NCI-H2107 (cell line): Measurements from ENCODE around the gene ADIPOR2.
A peak's percentile ranks its signal among the peaks of the same experiment; 100 is the strongest.

Source experiments
- DNase-seq: peaks from one replicate; lab custom pipeline; 2025; lab: John Stamatoyannopoulos, UW

Gene ADIPOR2

DNA sequence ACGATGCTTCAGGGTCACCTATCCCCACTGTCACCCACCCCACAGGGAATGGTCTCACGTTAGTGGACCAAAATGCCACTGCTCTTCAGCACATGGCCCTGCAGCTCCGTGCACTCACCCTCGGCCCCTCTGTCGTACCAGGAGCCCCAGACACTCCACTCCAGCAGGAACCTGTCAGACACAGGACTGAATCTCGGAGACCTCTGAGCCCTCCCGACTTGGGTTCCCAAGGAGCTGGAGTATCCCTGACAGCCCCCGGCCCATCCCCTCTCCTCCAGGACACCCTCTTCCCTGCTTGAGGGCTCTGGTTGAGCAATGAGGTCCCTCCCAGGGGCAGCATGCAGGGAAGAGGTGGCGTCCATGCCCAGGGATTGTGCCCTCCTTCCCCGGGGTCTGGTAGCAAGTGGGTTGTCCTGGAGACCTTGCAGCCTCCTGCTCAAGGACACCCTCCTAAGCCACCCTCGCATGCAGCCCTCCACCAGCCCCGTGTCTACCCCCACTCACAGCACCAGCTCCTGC, 109.1 kb downstream of the ADIPOR2 start:
- no peak for DNase-seq

DNA sequence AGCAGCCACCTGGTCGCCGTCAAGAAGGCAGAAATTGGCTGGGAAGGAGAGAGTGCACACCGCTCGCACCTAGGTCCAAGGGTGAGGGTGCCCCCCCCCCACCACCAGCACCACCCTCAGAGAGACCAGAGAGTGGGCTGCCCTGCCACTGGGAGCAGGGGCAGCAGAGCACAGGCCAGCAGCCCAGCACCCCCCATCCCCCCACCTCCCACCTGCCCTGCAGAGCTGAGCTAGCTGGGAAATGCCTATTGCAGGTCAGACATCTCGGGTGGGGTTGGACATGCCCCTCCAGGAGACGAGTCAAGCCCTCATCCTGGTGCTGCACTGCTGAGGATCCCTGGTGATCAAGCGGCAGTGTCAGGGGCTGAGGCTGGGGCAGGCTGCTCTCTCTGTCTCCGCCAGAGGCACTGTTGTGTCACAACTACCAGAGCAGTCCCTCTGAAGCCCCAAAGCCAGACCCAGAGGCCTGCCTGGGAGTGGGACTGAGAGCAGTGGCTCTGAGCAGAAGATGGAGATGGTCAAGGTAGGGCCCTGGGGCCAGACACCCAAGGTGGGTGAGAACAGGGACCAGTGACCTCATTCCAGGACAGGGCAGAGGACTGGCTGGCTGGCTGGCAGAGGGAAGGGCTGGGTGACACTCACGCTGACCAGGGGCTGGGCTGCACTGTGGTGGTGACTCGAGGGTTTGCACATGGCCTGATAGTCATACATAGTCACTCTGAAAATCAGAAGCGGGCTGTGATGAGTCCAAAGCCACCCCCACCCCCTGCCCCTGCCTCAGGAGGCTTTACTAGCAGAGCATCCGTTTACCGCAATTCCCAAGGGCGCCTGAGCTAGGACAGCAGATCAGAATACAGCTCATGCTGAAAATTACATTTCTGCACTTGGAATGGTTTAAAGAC, 109.8 kb downstream of the ADIPOR2 start:
- peak; percentile 17 for DNase-seq

DNA sequence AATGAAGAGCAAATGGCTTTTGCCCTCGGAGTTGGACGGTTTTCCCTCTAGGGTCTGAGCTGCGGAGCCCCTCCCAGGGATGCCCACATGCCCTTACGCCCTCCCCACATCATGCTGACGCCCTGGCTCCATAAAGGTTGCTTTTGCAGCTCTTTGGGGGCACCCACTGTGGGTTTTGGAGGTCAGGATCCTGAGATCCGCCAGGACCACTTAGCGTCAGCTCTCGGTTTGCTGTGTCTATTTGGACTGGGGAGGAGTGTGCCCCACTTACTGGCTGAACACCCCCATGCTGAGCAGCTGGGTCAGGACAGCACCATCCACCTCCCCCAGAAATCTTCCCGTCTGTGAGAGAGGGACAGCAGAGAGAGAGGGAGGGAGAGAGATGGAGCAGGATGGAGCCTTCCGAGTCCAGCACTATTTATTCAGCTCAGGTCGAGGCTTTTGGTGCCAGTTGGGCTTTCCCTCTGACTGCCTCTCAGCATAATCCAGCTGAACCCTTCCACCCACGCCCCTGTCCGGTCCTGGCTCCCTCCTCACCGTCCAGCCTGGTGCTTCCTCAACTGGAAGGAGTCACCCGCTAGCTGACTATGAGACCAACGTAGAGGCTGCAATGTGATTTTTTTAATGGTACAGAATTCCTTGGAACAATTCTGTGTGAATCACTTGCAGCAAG, 110.6 kb downstream of the ADIPOR2 start:
- DNase-seq: no peak

DNA sequence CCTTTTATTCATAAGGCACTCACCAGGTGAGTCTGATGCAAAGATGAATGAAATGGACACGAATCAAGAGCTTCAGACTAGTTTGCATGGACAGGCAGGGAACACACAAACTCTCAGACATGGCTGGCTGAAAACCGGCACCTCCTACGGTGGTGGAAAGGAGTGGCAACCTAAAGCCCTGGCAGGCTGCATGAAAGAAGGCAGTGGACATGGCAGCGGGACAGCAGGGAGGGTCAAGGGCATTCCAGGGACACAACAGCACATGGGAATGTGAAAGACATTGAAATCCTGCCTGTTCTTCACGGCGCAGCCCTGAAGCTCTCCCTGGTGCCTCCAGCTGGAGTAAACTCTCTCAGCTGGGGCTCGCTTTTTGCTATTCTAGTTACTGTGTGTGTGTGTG, 112.9 kb downstream of the ADIPOR2 start:
- DNase-seq: no peak

DNA sequence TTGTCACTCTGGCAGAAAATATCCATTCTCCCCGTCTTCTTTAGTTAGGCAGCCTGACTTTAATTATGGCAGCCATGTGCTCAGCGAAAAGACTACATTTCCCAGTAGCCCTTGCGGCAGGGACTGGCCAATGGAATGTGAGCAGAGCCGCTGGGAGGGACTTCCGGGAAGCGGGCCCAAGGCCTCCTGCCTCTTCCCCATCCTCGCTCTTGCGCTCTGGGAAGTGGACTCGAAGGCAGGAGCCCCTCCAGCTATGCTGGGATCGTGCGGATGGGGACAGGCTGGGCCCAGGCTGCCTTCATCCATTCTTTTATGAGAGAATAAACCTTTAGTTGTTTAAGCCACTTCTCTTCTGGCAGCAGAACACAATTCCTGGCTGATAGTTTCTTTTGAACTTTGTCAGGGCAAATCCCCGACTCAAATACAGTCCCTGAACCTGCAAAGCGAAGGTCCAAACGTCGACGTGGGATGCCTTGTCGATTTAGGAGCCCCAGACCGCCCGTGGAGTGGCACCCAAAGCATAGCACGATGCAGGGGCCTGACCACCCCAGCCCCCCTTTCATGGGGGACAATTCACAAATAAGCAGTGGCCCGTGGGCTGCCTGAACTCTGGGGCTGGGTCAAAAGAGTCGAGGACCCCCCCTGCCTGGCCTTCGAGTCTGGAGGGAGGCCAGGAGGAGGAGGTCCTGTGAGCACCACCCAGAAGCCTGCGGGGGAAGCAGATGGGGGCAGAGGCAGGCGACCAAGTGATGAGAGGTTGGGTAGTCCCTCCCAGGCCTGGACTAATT, 113.9 kb downstream of the ADIPOR2 start:
- DNase-seq: no peak

DNA sequence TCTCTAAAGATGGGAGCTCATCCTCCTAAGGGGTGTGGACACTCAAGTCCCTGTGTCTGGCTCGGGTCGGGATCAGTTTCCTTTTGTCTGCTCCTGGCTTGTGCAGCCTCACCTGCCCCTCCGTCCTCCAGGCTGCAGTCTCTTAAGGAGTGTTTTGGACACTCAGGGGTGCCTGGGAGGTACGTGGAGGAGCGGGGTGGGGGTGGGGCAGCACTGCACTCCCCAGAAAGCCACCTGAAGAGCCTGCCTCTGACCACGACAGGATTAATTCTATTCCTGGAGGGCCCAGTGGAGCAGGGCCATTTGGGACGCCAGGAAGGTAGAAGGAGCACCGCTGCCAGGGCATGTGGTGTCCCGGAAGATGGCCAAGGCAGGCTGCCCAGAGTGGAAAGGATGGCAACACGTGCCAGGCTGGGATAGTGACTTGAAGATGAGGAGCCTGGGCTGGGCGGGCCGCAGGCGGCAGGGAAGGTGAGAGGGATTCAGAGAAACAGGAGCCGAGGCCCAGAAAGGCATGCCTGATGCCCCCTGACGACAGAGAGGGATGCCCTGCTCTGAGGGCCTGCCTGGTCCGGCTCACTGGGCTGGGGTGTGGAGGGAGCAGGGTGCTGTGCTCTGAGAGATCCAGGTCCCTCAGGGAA, 114.7 kb downstream of the ADIPOR2 start:
- DNase-seq: no peak

DNA sequence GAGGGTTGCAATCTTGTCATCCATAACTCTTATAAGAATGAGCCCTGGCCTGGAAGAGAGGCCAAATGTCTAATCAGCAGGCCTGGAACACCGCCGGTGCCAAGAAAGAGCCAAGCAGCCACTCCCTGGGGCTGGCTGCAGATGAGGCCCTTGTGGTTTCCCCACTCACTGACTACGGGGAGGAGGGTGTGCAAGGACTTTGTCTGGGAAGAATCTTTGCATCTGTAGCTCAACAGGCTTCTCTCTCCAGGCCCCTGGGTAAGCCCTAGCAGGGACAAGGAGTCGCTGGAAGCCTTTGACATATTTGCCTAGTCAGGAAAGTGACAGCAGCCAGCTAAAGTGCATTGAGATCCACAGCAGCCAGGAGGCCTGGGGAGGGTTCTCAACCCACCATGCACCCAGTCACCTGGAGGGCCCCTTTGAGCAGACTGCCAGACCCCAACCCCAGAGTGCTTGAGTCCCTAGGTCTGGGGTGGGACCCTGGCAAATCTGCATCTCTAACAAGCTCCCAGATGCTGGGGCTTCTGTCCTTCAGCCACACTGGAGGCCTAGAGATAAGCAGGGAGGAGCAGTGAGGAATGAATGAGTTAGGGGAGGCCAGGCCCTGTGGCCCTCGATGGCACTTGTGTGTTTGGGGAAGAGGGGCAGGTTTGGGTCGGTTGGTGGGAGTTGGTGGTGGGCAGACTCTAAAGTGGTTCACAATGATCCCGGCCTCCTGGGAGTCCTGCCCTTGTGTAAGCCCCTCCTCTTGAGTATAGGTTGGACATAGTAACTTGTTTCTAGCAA, 115.6 kb downstream of the ADIPOR2 start:
- no peak for DNase-seq

DNA sequence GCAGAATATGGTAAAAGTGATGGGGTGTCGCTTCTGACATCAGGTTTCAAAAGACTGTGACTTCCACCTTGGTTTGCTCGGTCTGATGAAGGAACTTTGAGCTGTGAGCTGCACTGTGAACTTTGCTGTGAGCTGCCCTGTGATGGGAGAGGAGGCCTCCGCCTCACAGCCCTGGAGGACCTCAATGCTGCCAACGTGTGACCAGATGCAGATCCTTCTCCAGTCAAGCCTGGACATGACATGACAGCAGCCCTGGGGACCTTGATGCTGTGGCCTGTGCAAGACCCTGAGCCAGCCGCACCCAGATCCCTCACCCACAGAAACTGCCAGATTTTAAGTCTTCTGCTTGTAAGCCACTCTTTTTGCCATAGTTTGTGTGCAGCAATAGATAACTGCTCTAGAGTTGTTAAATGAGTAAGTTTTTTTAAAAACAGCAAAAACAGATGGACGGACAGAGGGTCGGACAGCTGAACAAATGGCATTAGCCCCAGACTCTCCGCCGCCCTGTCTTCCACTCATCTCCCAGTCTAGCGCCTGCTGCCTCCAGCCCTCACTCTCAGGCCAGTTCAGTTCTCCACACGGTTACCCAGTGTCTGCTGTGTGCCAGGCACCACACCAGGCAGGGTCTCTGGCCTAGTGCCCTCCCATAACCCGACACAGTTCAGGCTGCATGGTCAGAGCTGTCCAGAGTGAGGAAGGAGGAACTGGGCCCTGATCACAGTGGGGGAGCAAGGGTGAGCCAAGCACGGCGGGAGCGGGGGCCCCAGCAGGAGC, 116.4 kb downstream of the ADIPOR2 start:
- no peak for DNase-seq

DNA sequence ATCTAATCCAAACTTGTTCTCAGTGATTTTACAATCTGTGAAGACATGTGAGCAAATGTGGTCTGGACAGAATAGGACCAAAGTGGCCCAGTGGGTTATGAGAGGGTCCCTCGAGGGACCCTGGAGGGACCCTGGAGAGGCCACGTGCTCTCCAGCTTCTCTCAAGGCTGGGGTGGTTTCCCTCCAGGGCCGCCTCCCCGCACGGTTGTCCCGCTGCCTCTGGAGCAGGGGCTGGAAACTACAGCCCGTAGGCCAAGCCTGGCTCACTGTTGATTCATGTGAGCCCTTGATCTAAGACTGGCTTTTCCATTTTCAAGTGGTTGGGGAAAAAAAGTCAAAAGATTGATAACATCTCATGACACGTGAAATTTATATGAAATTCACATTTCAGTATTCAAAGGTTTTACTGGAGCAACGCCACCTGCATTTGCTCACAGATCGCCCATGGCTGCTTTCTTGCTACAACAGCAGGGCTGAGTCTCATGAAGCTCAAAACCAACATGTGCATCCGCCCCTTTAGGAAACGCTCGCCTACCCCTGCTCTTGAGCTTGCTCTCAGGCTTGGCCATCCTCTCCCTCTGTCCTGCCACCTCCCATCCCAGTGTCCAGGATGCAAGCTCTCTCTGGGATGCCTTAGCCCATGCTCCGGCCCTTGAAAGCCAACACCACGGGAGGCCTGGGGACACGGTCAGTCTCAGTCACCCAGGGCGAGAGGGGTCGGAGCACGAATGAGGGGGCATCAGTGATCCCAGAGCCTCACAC, 117.3 kb downstream of the ADIPOR2 start:
- DNase-seq: no peak

DNA sequence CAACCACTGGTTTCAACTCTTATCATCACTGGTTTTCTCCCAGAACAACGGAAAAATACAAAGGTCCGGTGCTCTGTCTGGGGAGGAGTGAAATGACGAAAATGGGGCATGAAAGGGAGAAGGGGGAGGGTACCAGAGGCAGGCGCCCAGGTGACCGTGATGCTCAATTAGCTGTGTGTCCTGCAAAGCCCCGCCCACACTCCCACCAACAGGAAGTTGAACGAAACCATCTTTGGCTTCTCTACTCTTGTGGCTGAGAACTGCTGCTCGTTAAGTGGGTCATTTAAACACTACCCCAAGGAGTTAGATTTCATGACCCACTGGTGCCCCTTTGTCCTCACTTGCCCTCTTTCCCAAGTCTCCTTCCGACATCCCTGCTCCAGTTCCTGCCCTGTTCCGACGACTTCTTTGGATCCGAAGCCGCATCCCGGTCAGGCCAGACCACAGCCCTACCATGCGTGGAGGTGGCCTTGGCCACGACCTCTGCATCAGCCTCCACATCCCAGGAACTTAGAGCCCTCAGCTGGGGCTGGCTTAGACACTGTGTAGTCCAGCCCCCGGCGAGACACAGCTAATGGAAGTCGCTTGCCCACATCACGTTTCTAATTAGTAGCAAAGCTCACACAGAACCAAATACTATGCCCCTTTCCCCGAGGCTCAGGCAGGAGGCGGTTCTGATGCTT, 118.1 kb downstream of the ADIPOR2 start:
- no peak for DNase-seq

DNA sequence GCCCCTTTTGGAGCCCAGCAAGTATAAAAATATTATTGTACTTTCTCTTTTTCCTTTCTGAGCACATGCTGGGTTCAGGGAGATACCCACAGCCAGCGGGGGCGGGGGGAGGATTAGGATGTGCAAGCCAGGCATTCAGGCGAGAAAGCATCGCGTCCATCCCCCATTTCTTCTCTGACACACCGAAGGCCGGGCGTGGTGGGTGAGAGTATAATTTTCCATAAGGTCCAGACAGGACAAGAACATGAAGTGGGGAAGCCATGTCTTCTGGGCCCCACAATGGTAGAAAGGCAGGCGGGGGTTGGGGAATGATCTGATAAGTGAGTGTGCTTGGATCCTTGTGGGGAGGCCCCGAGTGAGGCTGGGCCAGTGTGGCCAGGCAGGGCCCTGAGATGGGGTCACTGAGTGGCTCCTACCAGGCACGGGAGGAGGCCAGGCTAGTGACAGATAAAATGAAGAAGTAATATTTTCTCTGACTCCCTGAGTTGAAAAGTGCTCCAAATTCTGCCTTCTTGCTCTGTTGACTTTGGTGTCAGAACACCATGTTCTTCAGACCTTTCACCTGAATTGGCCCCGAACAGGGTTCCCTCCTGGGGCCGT, 118.8 kb downstream of the ADIPOR2 start:
- DNase-seq: no peak

DNA sequence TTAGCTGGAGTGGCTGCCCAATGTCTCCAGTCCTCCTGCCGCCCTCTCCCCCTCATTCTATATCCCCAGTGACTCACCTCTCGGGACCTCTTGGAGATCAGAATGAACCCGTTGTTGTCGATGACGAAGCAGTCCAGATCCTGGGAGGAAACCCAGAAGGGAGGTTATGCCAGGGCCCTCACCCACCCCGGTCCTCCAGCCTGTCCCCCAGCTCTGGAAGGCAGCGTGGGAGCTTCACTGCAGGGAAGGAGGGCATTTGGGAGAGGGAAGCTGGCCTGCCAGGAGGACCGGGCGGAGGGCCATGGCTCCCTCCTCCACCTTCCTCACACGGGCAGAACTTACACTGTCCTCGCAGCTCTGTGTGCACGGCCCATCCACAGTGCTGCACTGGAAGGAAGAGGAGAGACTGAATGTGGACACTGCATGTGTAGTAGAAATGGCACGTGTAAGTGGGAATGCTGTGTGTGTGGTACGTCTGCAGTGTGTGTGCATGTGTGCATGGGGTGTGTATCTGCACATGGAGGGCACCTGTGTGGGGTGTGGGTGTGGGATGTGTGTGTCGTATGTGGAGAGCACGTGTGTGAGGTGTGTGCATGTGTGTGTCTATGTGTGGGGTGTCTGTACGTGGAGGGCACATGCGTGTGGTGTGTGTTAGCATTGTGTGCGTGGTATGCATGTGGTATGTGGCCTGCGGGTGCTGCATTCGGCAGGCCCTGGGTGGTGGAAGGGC, 119.5 kb downstream of the ADIPOR2 start:
- no peak for DNase-seq

DNA sequence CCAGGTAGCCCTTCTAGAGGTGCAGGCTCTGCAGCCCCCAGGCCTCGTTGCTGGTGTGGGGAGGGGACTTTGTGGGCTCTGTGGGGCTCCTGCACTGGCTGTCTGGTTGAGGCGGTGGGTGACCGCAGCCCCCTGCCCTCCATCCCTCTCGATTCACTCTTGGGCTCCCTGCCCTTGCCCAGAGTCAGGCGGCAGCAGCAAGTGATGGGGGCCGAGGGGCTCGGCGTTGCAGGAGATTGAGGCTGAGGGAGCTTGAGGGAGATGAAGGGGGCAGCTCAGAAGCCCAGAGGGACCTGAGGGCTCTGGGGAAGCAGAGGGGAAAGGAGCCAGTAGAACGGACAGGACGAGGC, 120.0 kb downstream of the ADIPOR2 start:
- DNase-seq: no peak

DNA sequence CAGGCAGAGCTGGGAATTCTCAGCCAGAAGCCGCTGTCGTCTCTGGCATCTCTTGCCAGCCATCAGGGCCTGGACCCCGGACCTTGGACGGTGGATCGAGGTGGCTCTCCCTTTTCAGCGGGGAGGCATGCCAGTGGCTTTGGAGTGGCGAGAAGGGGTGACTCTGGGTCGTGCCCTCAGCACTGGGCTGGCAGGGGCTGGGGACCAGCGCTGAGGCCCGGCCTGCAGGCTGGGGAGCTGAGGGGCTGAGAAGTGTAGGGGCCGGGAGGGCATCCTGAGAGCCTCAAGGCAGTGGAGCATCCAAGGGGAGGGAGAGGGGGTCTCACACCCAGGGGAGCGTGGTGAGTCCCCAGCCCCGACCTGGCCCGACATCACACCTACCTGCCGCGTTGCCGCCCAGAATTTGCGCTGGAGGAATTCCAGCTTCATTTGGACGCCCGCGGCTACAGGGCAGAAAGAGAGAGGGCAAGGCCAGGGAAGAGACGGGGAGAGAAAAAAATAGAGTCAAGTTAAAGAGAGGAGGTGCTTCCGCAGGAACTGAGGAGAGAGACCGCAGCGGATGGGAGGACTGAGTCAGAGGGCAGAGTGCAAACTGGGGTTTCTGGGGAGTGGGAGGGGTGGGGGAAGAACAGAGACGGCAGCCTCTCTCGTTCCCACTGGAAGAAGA, 120.5 kb downstream of the ADIPOR2 start:
- DNase-seq: no peak

DNA sequence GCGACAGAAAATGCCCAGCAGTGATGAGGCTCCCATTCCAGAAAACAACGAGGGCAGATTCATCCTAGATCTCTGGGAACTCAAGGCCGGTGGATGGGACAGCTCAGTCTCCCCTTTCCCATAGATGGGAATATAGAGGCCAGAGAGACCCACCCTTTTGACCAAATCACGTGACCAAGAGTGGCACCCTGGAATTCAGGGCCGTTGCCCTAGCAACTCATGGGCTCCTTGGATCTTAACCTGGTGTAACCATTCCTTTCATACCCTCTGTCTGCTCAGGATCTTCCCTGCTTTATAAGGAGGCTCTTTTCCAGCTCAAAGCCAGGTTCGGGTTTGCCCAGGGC, 121.0 kb downstream of the ADIPOR2 start:
- no peak for DNase-seq

DNA sequence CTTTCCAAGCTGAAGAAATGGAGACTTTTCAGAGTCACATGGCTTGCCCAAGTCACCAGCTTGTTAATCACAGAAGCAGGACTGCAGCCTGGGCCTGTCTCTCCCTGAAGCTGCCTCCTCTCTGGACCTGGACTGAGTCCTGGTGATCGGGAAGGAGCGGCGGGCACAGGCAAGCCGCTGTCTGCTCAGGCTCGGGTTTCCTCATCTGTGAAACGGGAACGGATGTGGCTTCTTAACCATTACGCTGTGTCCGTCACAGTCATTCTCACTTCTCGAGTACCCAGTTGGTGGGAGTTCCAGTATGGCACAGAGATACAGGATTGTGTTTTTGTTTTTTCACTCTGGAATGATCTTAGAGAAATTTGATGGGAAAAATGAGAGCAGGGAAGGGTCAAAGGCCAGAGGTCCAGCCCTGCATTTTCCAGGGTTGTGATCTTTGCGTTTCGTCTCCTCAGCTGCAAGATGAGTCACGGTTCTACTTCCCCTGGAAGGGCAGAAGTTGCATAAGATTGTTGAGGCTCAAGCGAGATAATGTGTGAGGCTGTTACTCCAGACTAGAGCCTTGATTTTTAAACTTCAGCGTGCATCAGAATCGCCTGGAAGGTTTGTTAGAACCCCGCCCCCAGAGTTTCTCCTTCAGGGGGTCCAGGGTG, 121.9 kb downstream of the ADIPOR2 start:
- no peak for DNase-seq

DNA sequence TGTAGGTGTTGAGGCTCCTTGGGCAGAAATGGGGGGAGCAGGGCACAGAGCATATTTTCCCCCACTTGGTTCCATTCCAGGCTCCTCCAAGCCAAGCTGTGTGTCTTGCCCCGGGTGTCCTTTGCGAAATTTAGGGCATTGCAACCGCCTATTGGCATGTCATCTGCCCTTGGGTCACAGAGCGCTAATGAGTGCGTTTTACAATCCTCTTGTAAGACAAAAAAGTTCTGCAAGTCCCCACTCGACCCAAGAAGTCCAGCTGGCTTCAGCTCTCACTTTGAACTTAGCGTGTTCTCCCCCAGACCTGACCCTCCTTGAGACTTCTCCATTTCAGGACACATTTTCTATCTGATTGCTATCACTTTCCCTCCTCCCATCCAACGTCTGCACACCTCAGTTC, 123.4 kb downstream of the ADIPOR2 start:
- no peak for DNase-seq
